ENCODE measurements around the gene COL23A1.

DNA sequence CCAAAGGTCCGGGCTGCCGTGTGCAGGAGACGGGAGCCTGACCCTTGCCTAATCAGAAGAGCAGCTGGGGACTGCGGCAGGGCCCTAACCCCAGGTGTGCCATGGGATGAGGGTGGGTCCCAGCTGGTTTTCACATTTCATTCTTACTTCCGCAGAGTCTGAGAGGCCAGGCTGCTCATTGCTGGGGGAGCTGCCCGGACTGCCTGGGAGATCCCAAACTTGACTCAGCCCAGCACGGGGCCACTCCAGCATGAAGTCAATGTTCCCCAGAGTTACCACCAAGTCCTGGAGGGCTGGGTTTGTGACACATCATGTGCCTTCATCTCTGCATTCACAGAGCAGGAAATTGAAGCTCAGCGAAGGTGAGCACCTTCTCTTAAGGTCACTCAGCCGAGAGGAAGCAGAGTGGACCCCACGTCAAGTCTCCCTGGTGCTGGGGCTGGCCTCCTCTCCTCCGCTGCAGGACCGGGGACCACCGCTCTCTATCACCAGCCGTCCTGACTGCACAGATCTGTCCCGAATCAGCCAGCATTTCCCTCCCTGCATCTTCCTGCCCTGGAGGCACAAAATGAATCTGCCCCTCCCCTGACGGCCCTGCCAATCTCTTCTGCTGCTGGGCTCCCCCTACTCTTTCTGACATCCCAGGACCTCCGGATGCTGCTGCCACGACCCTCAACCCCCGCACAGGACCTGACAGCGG, 303.0 kb downstream of the COL23A1 start:
- TF ChIP-seq, protein P1, sequence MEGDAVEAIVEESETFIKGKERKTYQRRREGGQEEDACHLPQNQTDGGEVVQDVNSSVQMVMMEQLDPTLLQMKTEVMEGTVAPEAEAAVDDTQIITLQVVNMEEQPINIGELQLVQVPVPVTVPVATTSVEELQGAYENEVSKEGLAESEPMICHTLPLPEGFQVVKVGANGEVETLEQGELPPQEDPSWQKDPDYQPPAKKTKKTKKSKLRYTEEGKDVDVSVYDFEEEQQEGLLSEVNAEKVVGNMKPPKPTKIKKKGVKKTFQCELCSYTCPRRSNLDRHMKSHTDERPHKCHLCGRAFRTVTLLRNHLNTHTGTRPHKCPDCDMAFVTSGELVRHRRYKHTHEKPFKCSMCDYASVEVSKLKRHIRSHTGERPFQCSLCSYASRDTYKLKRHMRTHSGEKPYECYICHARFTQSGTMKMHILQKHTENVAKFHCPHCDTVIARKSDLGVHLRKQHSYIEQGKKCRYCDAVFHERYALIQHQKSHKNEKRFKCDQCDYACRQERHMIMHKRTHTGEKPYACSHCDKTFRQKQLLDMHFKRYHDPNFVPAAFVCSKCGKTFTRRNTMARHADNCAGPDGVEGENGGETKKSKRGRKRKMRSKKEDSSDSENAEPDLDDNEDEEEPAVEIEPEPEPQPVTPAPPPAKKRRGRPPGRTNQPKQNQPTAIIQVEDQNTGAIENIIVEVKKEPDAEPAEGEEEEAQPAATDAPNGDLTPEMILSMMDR (IDR thresholded peaks at IDR 0.05) = no peak
- no peak for TF ChIP-seq EP300 (IDR thresholded peaks at IDR 0.05)

Data from tibial nerve (tissue), 4 donors.